HG03025 (cell line): ENCODE measurements around the gene LRRC37A3.
"Not testable (repeated sequence)": the region's sequence is repeated elsewhere in the genome, so short reads cannot be mapped to it uniquely, and the experiment has no call there.

Experiments
- ATAC-seq: cut with Tn5 transposase; IDR thresholded peaks from one replicate; pipeline ENCODE4 v1.9.1; 2021; ENCODE audit warnings: mild to moderate bottlenecking, moderate library complexity; ENCODE audit not compliant: unreplicated experiment, low FRiP score

Gene LRRC37A3

DNA sequence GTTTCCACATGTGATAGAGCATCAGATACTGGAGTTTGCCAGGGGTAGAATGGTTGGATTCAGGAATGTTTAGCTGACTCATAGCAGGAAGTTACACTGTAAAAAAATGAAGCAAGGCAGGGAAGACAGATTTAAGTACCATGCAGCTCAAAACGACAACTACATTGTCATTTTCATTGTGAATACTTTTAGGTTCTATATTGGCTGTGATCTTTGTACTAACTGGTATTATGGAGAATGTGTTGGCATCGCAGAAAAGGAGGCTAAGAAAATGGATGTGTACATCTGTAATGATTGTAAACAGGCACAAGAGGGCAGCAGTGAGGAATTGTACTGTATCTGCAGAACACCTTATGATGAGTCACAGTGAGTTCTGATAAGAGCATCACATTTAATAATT, 8.2 kb upstream of the LRRC37A3 start:
- not testable (repeated sequence) for ATAC-seq

DNA sequence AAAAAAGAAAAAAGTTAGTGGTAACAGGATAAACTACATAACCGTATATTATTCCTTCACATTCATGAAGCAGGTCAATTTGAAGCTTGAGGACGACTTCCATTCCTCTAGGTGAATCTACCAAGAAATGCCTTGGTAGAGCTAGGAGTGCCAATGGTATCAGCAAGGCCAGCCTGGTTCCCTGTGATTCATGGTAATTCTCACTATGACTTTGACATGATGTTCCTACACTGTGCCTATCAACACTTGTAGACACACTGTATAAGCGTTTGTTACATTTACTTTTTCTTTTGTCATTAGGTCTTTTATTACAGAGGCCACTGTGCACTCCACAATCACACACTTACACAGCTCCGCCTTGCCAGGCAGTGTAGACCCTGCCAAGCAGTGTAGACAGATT, 7.2 kb upstream of the LRRC37A3 start:
- not testable (repeated sequence) for ATAC-seq

GRCh38 chr17:64925244-64925643, 6.0 kb upstream of the LRRC37A3 start:
- not testable (repeated sequence) for ATAC-seq

- ATAC-seq, result not testable (repeated sequence)
Measured at GRCh38 chr17:64923051-64923568, 3.8 kb upstream of the LRRC37A3 start.

GRCh38 chr17:64920419-64921172, 1.3 kb upstream of the LRRC37A3 start:
- no peak for ATAC-seq

DNA sequence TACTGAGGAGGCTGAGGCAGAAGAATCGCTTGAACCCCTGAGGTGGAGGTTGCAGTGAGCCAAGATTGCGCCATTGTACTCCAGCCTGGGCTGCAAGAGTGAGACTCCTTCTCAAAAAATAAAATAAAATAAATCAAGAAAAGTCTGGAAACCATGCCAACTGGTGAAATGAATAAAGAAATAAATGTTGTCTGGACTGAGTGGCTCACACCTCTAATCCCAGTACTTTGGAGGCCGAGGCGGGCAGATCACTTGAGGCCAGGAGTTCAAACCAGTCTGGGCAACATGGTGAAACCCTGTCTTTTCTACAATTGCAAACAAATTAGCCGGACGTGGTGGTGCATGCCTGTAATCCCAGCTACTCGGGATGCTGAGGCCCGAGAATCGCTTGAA, 744 bp upstream of the LRRC37A3 start:
- ATAC-seq, result no peak

- ATAC-seq, result peak; percentile 53
Measured at GRCh38 chr17:64918842-64919288, 413 bp downstream of the LRRC37A3 start.

DNA sequence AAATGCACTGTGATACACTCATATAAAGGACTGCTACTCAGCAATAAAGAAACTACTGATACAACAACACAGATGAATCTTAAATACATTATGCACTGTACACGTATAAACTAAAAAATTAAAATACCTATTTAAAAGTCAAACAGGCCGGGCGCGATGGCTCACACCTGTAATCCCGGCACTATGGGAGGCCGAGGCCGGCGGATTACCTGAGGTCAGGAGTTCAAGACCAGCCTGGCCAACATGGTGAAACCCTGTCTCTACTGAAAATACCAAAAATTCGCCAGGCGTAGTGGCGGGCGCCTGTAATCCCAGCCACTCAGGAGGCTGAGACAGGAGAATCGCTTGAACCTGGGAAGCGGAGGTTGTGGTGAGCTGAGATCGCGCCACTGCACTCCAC, 1.7 kb downstream of the LRRC37A3 start:
- ATAC-seq, result not testable (repeated sequence)

DNA sequence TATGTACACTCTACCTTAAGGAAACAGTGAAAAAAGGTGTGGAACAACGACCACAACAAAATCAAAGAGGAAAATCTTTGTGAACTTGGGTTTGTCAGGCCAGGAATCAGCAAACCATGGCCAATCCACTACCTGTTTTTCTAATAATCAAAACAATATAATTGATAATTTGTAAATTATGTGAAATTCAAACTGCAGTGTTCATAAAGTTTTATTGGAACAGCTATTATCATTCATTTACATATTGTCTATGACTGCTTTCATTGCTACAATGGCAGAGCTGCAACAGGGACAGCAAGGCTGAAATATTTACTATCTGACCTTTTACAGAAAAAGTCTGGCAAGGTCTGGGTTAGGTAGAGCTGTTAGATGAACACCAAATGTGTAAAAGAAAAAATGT, 4.0 kb downstream of the LRRC37A3 start:
- not testable (repeated sequence) for ATAC-seq

DNA sequence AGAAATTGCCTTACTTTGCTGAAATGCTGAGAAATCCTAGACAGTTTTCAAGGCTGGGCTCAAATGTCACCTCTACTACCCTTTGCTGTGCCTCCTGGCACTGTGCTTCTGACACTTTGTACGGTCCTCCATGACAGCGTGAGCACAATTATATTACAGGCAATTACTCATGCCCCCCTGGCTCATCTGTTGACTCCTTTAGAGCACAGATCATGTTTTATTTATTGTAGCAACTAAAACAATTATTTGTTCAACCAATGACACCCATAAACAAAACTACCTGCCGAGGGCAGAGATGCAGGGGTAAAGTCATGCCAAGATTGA, 9.1 kb downstream of the LRRC37A3 start:
- ATAC-seq, result not testable (repeated sequence)

- not testable (repeated sequence) for ATAC-seq
Measured at GRCh38 chr17:64909511-64910190, 9.6 kb downstream of the LRRC37A3 start.

DNA sequence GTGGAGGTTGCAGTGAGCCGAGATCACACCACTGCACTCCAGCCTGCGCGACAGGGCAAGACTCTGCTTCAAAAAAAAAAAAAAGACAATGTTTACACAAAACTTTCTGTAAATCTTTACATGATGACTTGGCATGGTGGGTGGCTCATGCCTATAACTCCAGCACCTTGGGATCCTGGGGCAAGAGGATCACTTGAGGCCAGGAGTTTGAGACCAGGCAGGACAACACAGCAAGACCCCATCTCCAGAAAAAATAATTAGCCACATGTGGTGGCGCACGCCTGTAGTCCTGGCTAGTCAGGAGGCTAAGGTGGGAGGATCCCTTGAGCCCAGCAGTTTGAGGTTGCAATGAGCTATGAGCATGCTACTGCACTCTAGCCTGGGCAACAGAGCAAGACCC, 15.2 kb downstream of the LRRC37A3 start:
- not testable (repeated sequence) for ATAC-seq

GRCh38 chr17:64897136-64897535, 22.1 kb downstream of the LRRC37A3 start:
- ATAC-seq, result not testable (repeated sequence)

- ATAC-seq, result not testable (repeated sequence)
Measured at GRCh38 chr17:64874210-64874609, 45.1 kb downstream of the LRRC37A3 start.

DNA sequence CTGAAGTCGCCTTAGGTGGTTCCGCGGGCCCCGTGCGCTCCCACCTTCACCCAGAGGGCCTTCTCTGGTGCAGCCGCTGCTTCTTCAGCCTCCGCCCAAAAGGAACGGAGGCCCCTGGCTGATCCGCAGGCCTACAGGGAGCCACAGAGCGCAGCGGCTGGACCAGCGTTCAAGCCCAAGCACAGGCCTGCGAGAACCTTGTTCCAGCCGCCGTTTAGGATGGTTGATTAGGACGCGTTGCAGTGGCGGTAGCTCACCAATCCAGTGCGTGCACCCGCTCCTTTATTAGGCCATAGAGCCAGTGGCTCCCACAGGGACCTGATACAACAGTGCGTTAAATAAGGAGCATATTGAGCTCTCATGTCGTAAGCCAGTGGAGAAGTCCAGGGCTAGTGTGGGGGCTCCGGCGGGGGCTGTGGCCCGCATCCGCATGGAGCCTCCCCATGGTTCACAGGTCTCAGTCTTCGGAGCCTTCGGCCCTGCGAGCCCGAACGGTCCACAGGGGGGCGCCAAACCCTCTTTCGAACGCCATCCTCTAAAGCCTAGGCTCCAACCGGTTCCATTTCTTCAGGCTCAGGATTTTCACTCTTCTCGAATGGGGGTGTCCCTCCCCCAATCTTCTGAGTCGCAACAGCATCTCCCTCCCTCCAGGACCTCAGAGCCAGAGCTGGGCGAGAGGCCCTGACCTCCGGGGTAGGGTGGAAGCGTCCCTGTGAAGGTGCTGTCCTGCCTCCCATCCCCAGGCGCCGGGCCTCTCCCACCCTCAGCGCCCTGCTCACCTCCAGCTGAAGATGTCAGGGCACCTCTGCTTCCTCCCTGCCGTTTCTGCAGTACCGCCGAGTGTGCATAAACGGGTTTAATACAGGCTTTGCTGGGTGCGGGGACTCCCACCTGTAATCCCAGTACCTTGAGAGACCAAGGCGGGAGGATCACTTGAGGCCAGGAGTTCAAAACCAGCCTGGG, 71.5 kb downstream of the LRRC37A3 start:
- ATAC-seq, result not testable (repeated sequence)

GRCh38 chr17:64846892-64847291, 72.4 kb downstream of the LRRC37A3 start:
- not testable (repeated sequence) for ATAC-seq

GRCh38 chr17:64843918-64844317, 75.4 kb downstream of the LRRC37A3 start:
- ATAC-seq, result not testable (repeated sequence)

DNA sequence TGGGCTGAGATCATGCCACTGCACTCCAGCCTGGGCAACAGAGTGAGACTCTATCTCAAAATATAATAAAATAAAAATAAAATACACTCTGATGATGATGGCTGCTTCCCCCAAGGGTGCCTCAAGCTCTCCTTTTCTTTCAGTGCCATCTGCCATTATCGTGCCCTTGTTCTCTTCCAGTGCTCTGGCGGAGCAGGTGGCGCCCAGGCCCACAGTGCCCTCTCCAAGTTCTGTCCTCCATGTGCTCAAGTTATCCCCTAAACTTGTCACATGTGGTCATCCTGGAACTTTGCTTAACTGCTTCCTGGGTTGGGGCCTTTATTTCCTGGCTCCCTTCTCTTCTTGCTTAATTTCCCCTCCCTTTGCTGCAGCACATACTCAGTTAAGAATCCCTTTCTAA, 76.4 kb downstream of the LRRC37A3 start:
- ATAC-seq, result not testable (repeated sequence)

DNA sequence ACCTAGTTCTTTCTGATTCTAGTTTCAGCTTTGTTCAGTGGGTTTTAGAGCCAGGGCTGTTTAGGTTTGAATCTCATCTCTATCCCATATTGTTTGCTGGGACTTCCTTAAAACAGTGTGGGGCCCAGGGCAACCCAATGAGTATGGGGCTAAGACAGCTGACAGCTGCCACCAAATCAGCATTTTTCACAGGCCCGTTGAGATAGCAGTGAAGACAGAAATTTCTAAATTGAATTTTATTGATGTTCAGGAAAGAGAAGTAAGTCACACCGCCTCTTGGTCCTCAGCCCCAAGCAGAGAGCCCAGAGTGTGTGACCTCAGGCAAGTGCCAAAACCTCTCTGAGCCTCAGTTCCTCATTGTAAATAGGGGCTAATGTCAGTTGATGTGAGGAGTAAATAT, 78.3 kb downstream of the LRRC37A3 start:
- not testable (repeated sequence) for ATAC-seq

GRCh38 chr17:64838513-64838912, 80.8 kb downstream of the LRRC37A3 start:
- not testable (repeated sequence) for ATAC-seq
